IMR-90 (cell line): ENCODE measurements around the gene SECISBP2.

Experiments
- CTCF ChIP-seq: conservative IDR thresholded peaks from 2 replicates; pipeline ENCODE4 v1.5.1; 2012; ENCODE audit warnings: mild to moderate bottlenecking, low read depth, low read length, improper control_type of control experiment
- MAZ ChIP-seq: IDR thresholded peaks from 2 replicates; pipeline ENCODE4 v1.6.1; 2012; ENCODE audit warnings: low read depth, mild to moderate bottlenecking, low read length, improper control_type of control experiment, moderate library complexity, borderline replicate concordance
- POLR2A ChIP-seq: IDR thresholded peaks from 2 replicates; pipeline ENCODE4 v1.6.1; 2012; ENCODE audit warnings: mild to moderate bottlenecking, low read depth, low read length
- RAD21 ChIP-seq: IDR thresholded peaks from 2 replicates; pipeline ENCODE4 v1.6.1; 2012; ENCODE audit warnings: low read length, improper control_type of control experiment

- TF ChIP-seq CTCF (no peak), POLR2A (no peak), RAD21 (no peak), MAZ (no peak)
Measured at GRCh38 chr9:89379031-89379430, 60.7 kb downstream of the SECISBP2 start.
